HEK293T (cell line): ENCODE measurements around the gene NT5M.

Source experiments
- FOXM1 ChIP-seq: fragments of 450-650 bp; IDR thresholded peaks from 2 replicates; pipeline ENCODE4 v1.6.1; 2017; ENCODE audit warnings: mild to moderate bottlenecking, borderline replicate concordance
- HDGF ChIP-seq: fragments of 450-650 bp; IDR thresholded peaks from 2 replicates; pipeline ENCODE4 v1.6.1; 2017; ENCODE audit warnings: antibody characterized with exemption, borderline replicate concordance
- SUZ12 ChIP-seq: fragments of 450-650 bp; IDR thresholded peaks from 2 replicates; pipeline ENCODE4 v1.6.1; 2016; ENCODE audit warnings: mild to moderate bottlenecking
- TARDBP ChIP-seq: fragments of 450-650 bp; IDR thresholded peaks from 2 replicates; pipeline ENCODE4 v1.6.1; 2016
- ZNF384 ChIP-seq: fragments of 450-650 bp; IDR thresholded peaks from 2 replicates; pipeline ENCODE4 v1.6.1; 2016

- TF ChIP-seq SUZ12 (no peak), HDGF (no peak), TARDBP (no peak), FOXM1 (no peak), ZNF384 (no peak)
Observed at GRCh38 chr17:17351356-17351891, 48.3 kb downstream of the NT5M start.
